Lower leg skin (tissue), 4 donors: ENCODE measurements around the gene CPXM2. TPM values are rescaled to one million over a fixed set of nuclear protein-coding genes. Genes with fewer than 3 reads are reported as not detected.

Experiments
- DNase-seq, 2 donors: peaks; one replicate each; pipeline ENCODE4 v3.0.0-alpha.2; 2019; ENCODE audit warnings: low spot score in 2 of 2
- H3K4me3 ChIP-seq: fragments of 200-600 bp; sonication (generic); 2 replicates; pipeline ENCODE4 v1.5.1; 2017; ENCODE audit warnings: mild to moderate bottlenecking, low read depth; ENCODE audit not compliant: poor library complexity, severe bottlenecking
- POLR2A ChIP-seq, 2 donors: fragments of 450-650 bp; IDR thresholded peaks; one replicate each; pipeline ENCODE4 v1.6.1; 2016 to 2017; ENCODE audit warnings: antibody characterized with exemption in 2 of 2, mild to moderate bottlenecking in 1 of 2, moderate library complexity in 1 of 2
- WGBS, 2 donors: methylation state at CpG; one replicate each; pipeline ENCODE4 v1.1.5; 2018; 5-methylcytosine and 5-hydroxymethylcytosine counted together
- intact Hi-C: fragments of 100-400 bp; cut with DNase I; formaldehyde crosslinking; loops from one replicate; pipeline ENCODE4 v1.15.0; 2023; ENCODE audit warnings: low total_unique reads
- total RNA-seq, 4 donors: library from RNA; depleted of rRNA; stranded (reverse); fragments of >200 nt; gene quantifications; one replicate each; pipeline ENCODE4 v1.1.0, GENCODE V29; 2016
- TF ChIP-seq, protein P1 (sequence below), 3 donors: fragments of 450-650 bp; IDR thresholded peaks; one replicate each; pipeline ENCODE4 v1.5.1; 2016; ENCODE audit warnings: antibody characterized with exemption in 3 of 3, mild to moderate bottlenecking in 3 of 3, moderate library complexity in 2 of 3

Gene CPXM2
- total RNA-seq, 4 donors from 2014 or later: 1.6 to 7.0 (median 4.9) TPM

DNA sequence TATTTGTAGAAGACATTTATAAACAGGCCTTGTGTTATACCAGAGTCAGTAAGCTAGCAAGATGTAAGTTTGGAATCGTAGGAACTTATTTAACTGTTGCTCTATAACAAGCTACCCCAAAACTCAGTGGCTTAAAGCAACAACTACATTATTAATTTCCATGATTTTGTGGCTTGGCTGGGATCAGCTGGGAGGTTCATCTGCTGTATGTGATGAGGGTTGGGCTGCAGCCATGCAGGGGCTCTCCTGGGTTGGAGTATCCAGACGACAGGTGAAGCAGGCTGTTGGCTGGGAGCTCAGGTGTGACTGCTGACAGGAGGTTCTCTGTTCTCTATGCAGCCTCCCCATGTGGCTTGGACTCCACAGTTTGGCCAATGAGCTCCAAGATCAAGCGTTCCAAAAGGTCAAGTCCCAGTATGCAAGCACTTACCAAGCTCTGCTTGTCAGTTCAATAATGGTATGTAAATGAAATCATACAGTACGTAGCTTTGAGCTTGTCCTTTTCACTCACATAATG is 173.0 kb downstream of the CPXM2 start:
- DNase-seq: peak in 1 of 2 donors; percentile 42
- 85 to 89% methylated on average over 4 of the region's 4 CpGs for WGBS, 2 donors
- TF ChIP-seq, protein P1, sequence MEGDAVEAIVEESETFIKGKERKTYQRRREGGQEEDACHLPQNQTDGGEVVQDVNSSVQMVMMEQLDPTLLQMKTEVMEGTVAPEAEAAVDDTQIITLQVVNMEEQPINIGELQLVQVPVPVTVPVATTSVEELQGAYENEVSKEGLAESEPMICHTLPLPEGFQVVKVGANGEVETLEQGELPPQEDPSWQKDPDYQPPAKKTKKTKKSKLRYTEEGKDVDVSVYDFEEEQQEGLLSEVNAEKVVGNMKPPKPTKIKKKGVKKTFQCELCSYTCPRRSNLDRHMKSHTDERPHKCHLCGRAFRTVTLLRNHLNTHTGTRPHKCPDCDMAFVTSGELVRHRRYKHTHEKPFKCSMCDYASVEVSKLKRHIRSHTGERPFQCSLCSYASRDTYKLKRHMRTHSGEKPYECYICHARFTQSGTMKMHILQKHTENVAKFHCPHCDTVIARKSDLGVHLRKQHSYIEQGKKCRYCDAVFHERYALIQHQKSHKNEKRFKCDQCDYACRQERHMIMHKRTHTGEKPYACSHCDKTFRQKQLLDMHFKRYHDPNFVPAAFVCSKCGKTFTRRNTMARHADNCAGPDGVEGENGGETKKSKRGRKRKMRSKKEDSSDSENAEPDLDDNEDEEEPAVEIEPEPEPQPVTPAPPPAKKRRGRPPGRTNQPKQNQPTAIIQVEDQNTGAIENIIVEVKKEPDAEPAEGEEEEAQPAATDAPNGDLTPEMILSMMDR (IDR thresholded peaks at IDR 0.05): no peak
- no peak for TF ChIP-seq POLR2A (IDR thresholded peaks at IDR 0.05)
- intact Hi-C loops: no loop called here
- H3K4me3 ChIP-seq: no peak overlapping the region

DNA sequence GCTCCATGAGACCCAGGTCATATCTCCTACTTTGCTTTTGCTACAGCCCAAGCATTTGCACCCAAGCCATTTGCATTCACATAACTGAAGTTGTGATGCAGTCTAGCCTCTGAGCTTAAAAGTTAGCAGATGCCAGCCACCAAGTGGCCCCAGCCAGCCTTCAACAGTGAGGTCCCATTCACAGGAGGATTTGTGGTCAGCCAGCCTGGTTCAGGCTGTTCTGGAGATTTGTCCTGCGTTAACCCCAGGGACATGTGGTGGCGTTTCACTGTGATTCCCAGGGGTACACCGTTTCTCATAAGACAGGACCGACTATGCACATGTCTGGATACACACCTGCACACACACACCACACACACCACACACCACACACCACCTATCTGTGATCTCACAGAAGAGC is 174.3 kb downstream of the CPXM2 start:
- TF ChIP-seq POLR2A (IDR thresholded peaks at IDR 0.05): no peak
- TF ChIP-seq, protein P1 (IDR thresholded peaks at IDR 0.05): no peak
- 94 to 97% methylated on average over 4 of the region's 4 CpGs for WGBS, 2 donors
- no peak overlapping the region for H3K4me3 ChIP-seq
- intact Hi-C loops: no loop called here
- DNase-seq: peak in 1 of 2 donors; percentile 62

GRCh38 chr10:123715546-123715945 is 176.1 kb downstream of the CPXM2 start:
- H3K4me3 ChIP-seq: no peak overlapping the region
- WGBS, 2 donors: 67 to 76% methylated on average over 2 of the region's 2 CpGs
- intact Hi-C loops: no loop called here
- TF ChIP-seq POLR2A (IDR thresholded peaks at IDR 0.05): no peak
- TF ChIP-seq, protein P1 (IDR thresholded peaks at IDR 0.05): no peak
- DNase-seq: peak in 1 of 2 donors; percentile 53

GRCh38 chr10:123706236-123706635 is 185.4 kb downstream of the CPXM2 start:
- WGBS, 2 donors: 57 to 86% methylated on average over 4 of the region's 4 CpGs
- H3K4me3 ChIP-seq: peak overlapping the region; percentile 10
- no peak for TF ChIP-seq POLR2A (IDR thresholded peaks at IDR 0.05)
- TF ChIP-seq, protein P1 (IDR thresholded peaks at IDR 0.05): no peak
- no peak for DNase-seq
- intact Hi-C loops: no loop called here

DNA sequence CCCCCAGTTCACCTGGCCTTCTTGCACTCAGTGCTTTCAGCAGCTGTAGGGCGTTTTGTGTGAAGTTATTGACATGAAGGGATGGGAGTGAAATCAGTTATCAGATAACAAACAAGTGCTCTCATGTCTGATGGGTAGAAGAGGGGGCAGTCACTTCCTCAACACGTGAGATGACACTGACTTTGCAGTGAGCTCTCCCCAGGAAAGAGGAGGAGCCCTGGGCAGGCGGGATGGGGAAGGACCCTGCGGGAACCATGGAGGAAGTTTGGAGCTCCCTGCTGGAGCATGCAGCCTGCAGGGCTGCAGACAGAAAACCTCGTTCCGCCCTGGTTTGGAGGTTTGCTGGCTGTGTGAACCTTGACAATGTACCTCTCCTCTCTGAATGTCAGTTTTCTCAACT is 186.8 kb downstream of the CPXM2 start:
- DNase-seq: peak in 1 of 2 donors; percentile 14
- no peak overlapping the region for H3K4me3 ChIP-seq
- intact Hi-C loops: no loop called here
- 27% methylated on average over 6 of the region's 6 CpGs for WGBS, 2 donors
- no peak for TF ChIP-seq POLR2A (IDR thresholded peaks at IDR 0.05)
- TF ChIP-seq, protein P1 (IDR thresholded peaks at IDR 0.05): no peak

DNA sequence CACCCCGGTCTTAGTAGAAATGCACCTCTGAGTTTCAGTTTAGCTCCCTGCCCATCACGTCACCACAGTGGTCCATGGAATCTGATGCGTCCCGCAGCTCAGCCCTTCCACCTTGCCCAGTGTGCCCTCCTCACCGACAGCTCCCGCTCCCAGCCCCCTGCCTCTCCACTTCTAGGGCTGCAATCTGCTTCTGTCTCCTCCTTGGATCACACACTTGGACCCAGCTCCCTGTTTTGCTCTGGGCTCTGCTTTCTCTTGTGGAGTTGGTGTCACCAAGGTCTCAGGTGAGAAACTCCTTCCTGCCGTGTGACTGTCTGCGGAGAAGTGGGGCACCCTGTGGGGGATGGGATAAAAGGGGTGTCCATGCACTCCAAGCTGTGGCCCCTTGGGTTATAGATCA is 187.5 kb downstream of the CPXM2 start:
- no peak overlapping the region for H3K4me3 ChIP-seq
- peak in 1 of 2 donors; percentile 76 for DNase-seq
- no peak for TF ChIP-seq POLR2A (IDR thresholded peaks at IDR 0.05)
- 86 to 93% methylated on average over 8 of the region's 8 CpGs for WGBS, 2 donors
- intact Hi-C loops: no loop called here
